NCI-H1048 (cell line): Measurements from ENCODE around the gene CHST8.

Source experiments
- DNase-seq: peaks from one replicate; lab custom pipeline; 2025; lab: John Stamatoyannopoulos, UW

Gene CHST8

GRCh38 chr19:33717878-33718277 is 96.1 kb downstream of the CHST8 start:
- DNase-seq = no peak

GRCh38 chr19:33718651-33719254 is 97.0 kb downstream of the CHST8 start:
- DNase-seq = no peak

DNA sequence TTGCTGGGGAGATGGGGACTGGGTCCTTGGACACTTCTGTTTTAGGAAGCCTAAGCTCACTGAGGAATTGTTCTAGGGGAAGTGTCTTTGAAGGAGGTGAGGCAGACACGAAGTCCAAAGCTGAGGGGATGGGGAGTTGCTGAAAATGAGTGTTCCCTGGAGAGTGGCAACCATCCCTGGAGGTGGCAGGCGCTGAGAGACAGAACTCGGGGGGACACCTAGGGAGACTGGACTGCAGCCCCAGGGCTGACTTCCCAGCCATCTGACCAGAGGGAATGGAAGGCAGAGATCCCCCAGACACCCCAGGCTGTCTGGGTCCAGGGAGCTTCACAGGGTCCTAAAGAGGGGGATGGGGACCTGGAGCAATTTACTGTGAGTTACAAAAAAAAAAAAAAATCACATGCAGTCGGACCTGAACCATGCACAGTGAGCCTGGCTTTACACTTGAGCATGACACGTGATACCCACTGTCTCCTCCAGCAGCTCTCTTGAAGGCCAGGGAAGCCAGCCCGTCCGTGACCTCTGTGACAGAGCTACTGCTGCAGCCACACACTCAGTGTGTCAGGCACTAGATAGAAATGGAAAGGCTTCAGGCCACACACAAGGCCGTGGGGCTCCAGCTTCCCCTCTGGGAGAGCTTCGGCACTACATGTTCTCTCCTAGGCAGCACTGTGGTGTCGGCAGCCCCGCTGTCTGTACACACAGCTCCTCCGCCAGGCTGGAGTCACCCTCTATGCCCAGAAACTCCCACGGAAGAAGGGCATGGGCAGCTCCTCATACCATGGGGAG is 97.8 kb downstream of the CHST8 start:
- no peak for DNase-seq

- no peak for DNase-seq
Observed at GRCh38 chr19:33720155-33720493, 98.4 kb downstream of the CHST8 start.

DNA sequence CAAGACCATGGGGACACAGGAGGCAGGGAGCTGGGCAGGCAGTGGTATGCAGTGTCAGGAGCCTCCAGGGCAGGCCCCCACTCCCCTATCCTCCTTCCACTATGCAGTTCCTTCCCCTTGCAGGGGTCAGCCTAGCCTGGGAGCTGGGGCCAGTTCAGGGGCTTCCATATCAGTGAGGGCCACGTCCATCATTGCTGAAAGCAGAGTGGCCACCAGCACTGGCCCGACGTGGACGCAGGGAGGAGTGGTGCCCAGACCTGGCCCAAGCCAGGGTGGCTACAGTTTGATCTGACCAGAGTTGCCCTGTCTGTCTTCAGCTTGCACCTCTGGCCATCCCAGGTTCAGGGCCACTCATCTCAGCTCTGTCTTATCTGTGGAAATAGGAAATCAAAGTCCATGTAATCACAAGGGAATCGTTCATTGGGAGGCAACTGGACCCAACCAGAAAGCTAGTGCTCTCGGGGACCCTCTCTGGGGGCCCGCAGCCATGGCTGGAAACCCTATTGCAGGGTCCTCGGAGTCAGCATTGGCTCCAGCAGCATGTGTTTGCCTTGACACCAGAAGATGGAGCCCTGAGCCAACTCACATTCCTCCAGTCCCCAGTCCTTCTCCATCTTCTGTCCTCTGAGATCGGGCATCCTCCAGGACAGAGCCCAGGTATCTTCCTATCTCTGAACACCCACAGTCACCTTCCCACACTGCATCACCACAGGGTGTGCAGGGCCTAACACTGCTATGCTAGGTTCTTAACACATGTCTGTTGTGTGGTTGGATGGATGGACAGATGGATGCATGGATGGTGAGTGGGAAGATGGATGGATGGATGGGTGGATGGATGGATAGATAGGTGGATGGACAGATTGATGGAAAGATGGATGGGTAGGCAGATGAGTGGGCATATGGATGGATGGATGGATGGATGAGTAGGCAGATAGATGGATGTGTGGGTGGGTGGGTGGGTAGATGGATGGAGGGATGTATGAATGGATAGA is 99.2 kb downstream of the CHST8 start:
- no peak for DNase-seq

- no peak for DNase-seq
Observed at GRCh38 chr19:33721735-33722297, 100.1 kb downstream of the CHST8 start.

DNA sequence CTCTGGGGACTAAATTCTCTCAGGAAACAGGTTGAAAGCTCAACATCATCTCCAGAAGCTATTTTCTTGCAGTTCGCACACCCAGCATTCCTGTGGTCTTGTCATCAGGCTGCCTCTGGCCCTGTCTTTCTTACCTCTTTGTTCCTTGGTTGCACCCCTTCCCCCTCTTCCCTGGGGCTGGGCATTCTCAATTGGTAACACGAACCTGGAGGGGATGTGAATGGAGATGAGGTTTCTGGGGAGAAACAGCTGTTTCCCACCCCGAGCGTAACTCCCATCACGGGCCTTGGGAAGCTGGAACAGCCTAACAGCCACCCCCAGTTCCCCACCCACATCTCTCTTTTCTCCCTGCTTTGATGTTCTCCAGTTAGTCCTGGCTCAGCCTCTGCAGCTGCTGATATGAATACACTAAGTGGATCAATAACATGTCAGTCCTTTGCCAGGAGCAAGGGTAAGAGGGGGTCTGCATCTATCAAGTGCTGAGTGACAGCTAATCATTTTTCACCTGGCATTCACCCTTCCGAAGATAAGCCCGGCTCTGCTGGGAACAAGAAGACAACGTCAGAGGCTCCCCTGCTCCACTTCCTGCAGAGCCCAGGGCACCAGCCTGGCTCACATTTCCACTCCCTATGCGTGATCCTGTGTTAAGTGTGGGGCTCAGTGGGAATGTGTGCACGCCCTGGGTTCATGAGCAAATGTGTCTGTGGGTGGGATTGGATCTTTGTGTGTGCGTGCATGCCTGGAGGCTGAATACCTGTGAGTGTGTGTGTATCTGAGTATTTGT is 100.9 kb downstream of the CHST8 start:
- no peak for DNase-seq

- DNase-seq = no peak
Observed at GRCh38 chr19:33723512-33723911, 101.8 kb downstream of the CHST8 start.

- no peak for DNase-seq
Observed at GRCh38 chr19:33724021-33724720, 102.4 kb downstream of the CHST8 start.

GRCh38 chr19:33724721-33725060 is 102.9 kb downstream of the CHST8 start:
- no peak for DNase-seq

DNA sequence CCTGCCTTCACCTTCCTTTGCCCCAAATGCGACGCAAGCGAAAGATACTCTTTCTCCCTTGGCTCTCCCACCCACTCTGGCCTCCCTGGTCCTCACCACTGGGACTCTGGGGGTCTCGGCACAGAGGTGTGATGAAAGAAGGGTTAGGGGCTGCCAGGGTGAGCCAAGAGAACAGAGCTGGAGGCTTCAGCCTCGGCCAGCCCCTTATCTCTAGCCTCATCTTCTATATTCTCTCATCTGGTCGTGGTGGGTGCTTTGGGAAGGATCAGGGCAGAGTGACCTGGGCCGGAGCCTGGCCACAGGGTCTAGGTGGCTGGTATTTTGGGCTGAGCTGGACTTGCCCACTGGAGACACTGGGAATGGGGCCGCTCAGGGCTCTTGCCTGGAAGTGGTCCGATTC is 103.8 kb downstream of the CHST8 start:
- DNase-seq = no peak

DNA sequence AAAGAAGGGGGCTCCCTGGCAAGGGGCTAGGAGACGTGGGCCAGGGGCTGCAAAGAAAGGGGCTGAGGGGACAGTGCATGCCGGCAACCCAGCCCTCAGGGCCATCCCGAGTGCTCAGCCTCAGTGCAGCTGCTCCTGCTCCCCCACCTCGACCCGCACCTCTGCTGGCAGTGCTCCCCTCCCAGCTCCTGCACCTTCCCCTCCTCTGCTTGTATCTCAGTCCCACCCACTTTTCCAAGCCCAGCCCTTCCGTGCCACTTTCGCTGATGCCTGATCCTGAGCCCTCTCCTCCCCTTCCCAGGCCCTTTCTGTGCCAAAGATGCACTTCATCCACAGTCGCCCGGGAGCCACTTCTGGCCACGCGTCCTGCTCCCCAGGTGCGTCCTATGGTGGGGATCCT is 105.0 kb downstream of the CHST8 start:
- no peak for DNase-seq

DNA sequence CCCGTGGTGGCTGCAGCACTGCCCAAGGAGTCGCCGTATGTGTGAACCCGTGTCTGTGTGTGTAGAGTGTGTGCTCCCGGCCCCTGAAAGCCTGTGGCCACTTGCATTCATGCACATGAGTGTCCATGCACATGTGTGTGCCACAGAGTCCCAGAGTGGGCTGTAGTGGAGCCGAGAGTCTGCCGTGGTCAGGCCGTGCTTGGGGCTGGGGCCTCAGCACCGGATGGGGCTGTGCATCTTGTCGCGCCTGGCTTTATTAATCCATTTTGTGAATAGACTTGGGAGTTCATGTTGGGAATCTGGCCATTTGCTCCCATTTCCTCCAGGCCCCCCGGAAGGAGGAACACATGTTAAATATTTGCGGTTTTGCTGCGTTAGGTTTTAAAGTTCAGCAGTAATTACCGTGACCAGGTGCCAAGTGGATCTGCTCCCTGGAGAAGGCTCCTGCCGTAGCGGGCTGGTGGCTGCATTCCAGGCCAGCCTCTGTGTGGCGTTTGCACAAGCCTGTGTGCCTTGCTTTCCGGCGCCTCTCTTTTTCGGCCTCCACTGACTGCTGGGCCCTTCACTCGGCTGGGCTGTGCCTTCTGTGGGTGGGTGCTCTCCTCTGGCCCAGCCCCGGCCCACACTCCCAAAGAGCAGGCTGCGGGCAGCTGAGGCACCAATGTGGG is 105.7 kb downstream of the CHST8 start:
- no peak for DNase-seq

DNA sequence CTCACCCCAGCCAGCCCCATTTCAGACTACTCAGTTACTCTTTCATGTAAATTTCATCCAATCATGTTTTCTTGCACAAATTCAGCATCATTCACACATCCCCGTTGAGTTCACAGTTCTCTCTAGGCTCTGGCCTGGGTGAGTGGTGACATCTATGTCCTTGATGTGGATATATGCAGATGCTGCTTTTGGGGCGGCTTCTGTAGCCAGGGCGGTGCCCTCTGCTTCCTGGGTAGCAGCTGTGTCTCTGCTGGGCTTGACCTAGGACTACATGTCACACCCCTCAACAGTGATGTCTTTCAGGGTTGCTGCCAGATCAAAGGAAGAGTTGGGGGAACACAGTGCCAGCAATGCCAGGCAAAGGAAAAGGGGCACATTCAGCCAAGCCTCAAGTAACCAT is 106.4 kb downstream of the CHST8 start:
- DNase-seq = no peak

DNA sequence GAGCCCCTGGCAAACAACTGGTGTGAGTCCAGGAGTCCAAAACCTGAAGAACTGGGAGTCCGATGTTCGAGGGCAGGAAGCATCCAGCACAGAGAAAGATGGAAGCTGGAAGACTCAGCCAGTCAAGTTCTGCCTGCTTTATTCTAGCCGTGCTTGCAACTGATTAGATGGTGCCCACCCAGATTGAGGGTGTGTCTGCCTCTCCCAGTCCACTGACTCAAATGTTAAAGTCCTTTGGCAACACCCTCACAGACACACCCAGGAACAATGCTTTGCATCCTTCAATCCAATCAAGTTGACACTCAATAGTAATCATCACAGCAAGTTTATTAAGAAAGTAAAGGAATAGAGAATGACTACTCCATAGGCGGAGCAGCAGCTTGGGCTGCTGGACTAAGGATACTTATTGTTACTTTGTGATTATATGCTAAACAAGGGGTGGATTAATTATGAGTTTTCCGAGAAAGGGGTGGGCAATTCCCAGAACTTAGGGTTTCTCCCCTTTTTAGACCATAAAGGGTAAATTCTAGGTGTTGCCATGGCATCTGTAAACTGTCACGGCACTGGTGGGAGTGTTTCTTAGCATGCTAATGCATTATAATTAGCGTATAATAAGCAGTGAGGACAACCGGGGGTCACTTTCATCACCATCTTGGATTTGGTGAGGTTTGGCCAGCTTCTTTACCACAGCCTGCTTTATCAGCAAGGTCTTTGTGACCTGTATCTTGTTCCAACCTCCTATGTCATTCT is 109.3 kb downstream of the CHST8 start:
- DNase-seq = no peak

- DNase-seq = no peak
Observed at GRCh38 chr19:33731881-33732280, 110.1 kb downstream of the CHST8 start.

DNA sequence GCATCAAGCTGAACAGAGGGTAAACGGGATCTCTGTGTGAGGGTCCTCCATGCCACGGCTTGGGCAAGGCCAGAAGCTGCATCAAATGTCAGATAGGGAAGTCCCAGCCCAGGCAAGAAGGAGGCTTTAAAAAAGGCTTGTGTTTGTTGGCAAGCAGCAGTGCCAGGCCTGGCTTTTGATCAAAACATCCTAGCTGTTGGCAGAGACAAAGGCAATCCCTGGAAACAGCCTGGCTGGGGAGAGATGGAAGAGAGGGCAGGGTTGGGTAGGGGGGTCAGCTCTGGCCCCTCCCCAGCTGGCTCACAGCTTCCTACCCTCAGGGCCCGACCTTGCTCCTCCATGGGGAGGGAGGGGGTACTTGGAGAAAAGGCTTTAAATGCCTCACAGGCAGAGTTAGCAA is 113.2 kb downstream of the CHST8 start:
- no peak for DNase-seq

DNA sequence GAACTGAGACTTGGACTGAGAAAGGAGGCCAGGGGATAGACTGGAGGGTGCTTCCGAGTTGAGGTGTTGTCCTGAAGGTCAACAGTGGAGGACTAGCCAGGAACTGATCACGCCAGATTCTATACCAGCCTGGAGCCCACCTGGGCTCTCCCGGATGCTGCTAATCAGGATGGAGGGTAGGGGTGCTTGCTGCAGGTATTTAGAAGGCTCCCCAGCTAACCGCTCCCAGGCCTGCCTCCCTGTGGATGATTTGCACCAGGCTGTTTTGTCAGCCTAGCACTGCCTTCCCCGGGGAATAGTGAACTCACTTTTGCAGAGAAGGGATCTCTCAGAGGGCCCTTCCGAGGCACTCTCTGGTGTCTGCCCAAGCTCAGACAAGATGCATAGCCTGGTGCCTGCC is 114.4 kb downstream of the CHST8 start:
- DNase-seq = no peak

DNA sequence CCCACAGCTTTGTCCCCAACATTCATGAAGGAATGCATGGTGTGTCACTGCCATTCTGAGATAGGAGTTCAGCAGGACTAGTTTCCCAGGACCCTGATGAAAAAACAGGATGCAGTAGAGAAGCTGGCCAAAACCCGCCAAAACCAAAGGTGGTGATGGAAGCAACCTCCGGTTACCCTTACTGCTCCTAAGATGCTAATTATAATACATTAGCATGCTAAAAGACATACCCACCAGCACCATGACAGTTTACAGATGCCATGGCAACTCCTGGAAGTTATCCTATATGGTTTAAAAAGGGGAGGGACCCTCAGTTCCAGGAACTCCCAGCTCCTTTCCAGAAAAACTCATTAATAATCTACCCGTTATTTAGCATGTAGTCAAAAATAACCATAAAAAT is 115.0 kb downstream of the CHST8 start:
- DNase-seq = no peak
